GM06990 (cell line): ENCODE data around the gene CXCL6.

Source experiments
- DNase-seq: peaks from one replicate; pipeline ENCODE4 v3.0.0-alpha.2; 2011; ENCODE audit not compliant: insufficient read length; ENCODE audit errors: extremely low read depth
- H3K27me3 ChIP-seq: replicated peaks from 2 replicates; pipeline ENCODE4 v1.6.0; 2011; ENCODE audit warnings: low read length; ENCODE audit not compliant: control insufficient read depth, insufficient read depth
- H3K36me3 ChIP-seq: 2 replicates; pipeline ENCODE4 v1.5.1; 2011; ENCODE audit warnings: low read length; ENCODE audit not compliant: control insufficient read depth, insufficient read depth
- H3K4me3 ChIP-seq: replicated peaks from 2 replicates; pipeline ENCODE4 v1.5.1; 2011; ENCODE audit warnings: low read depth, mild to moderate bottlenecking, control low read depth, low read length
- TF ChIP-seq, protein P1 (sequence below): IDR thresholded peaks from 2 replicates; pipeline ENCODE4 v1.5.1; 2011; ENCODE audit warnings: low read length, control low read depth, mild to moderate bottlenecking, inconsistent platforms; ENCODE audit not compliant: insufficient read depth, poor library complexity, severe bottlenecking

The CXCL6 gene

DNA sequence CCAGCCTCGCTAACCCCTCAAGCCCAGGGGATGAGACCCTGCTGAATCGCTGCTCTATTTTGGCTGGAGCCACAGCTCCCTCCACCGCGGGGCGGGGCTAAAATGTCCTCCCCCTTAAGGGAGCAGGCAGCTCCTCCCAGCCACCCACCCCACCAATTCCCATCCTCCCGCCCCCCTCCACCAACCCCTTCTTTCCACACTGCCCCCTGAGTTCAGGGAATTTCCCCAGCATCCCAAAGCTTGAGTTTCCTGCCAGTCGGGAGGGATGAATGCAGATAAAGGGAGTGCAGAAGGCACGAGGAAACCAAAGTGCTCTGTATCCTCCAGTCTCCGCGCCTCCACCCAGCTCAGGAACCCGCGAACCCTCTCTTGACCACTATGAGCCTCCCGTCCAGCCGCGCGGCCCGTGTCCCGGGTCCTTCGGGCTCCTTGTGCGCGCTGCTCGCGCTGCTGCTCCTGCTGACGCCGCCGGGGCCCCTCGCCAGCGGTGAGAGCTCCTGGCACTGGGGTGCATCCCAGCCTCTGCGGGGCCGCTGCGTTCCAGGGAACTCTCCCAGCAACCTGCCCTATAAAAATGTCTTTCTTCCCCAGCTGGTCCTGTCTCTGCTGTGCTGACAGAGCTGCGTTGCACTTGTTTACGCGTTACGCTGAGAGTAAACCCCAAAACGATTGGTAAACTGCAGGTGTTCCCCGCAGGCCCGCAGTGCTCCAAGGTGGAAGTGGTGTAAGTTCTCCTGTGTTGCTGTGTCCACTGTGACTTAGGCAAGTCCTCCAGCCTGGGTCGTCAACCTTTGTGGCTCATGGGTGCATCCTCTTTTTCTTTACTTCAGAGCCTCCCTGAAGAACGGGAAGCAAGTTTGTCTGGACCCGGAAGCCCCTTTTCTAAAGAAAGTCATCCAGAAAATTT, at the start of gene CXCL6:
Gene CXCL6 (plus strand): TSS at position 306 of the 907 bp plus-strand sequence. CDS start 73 bp downstream, at position 379.
- TF ChIP-seq, protein P1, sequence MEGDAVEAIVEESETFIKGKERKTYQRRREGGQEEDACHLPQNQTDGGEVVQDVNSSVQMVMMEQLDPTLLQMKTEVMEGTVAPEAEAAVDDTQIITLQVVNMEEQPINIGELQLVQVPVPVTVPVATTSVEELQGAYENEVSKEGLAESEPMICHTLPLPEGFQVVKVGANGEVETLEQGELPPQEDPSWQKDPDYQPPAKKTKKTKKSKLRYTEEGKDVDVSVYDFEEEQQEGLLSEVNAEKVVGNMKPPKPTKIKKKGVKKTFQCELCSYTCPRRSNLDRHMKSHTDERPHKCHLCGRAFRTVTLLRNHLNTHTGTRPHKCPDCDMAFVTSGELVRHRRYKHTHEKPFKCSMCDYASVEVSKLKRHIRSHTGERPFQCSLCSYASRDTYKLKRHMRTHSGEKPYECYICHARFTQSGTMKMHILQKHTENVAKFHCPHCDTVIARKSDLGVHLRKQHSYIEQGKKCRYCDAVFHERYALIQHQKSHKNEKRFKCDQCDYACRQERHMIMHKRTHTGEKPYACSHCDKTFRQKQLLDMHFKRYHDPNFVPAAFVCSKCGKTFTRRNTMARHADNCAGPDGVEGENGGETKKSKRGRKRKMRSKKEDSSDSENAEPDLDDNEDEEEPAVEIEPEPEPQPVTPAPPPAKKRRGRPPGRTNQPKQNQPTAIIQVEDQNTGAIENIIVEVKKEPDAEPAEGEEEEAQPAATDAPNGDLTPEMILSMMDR: no peak
- DNase-seq: no peak
- Histone ChIP-seq H3K36me3 (no peaks in the 10 kb centered on the region), H3K4me3 (no peak within 1 kb of the TSS), H3K27me3 (no peaks in the 10 kb centered on the region)

DNA sequence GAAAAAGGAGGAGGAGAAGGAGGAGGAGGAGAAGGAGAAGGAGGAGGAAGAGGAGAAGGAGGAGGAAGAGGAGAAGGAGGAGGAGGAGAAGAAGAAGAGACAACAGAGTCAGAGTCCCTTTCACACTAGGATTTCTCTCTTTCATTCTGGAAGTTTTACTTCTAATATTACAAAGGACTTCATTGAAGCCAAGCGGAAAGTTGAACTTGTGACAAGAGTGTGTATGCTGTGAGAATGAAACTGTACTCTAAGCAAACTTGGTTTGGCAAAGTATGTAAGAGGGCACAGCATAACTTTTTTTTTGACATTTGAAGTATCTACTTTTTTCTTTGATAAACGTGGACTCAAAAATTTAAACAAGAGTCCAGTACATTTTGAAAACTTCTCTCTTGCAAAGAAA, 48.1 kb upstream of the CXCL6 start:
- Histone ChIP-seq H3K27me3 (no peaks in the 10 kb centered on the region), H3K36me3 (no peaks in the 10 kb centered on the region), H3K4me3 (no peak overlapping the region)
- TF ChIP-seq, protein P1: no peak
- no peak for DNase-seq

DNA sequence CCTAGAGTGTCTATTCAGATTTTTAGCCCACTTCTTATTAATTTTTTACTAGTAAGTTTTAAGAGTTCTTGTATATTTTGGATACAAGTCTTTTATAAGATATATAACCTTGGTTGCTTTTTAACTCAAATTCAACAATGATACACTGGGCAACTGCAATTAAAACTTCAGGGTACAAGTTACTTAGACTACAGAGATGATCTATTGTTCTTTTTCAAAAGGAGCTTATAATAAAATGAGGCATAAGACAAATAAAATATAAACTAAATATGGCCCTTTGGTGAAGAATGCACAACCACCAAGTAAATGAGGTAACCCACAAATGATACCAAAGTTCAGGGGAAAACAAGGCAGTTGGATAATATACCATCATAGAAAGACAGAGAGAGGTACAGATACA, 37.6 kb upstream of the CXCL6 start:
- DNase-seq: no peak
- no peaks in the 10 kb centered on the region for H3K36me3 ChIP-seq
- TF ChIP-seq, protein P1: no peak
- H3K4me3 ChIP-seq: no peak overlapping the region
- H3K27me3 ChIP-seq: no peaks in the 10 kb centered on the region

DNA sequence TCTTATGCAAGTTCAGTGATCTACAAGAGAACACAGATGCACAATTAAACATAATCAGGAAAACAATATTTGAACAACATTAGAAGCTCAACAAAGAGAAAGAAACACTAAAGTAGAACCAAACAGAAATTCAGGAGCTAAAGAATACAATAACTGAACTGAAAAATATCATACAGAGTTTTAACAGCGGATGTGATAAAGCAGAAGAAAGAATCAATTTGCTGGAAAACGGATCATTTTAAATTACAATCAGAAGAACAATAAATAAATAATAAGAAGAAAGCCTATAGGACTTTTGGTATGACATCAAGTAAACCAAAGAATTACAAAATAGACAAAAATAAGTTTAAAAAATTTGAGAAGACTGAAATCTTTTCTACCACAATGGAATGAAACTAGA, 36.3 kb upstream of the CXCL6 start:
- Histone ChIP-seq H3K27me3 (no peaks in the 10 kb centered on the region), H3K36me3 (no peaks in the 10 kb centered on the region), H3K4me3 (no peak overlapping the region)
- TF ChIP-seq, protein P1: no peak
- DNase-seq: no peak

DNA sequence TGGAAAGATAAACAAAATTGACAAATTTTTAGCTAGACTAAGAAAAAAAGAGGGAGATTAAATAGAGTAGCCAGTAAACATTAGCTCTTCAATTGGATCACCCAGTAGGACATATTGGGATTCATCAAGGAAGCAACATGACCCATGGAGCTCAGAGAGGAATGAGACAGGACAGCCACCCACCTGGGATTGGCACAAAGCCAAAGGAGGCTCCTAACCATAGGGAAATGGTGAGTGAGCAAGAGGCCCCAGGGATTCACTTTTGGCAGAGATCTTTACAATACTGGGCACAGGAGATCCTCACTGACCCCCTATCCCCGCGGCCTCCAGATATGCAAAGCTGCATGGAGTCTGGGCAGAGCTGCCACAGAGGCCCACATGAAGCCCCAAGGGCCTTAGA, 34.8 kb upstream of the CXCL6 start:
- Histone ChIP-seq H3K27me3 (no peaks in the 10 kb centered on the region), H3K4me3 (no peak overlapping the region), H3K36me3 (no peaks in the 10 kb centered on the region)
- no peak for DNase-seq
- TF ChIP-seq, protein P1: no peak
